ENCODE data around the gene CENPT. TPM values are rescaled to one million over a fixed set of nuclear protein-coding genes. Genes with fewer than 3 reads are reported as not detected.

Gene CENPT
- polyA plus RNA-seq, 1 experiment: 42.4 TPM

GRCh38 chr16:67780847-67781564, 66.5 kb downstream of the CENPT start:
- Histone ChIP-seq H3K36me3 (ENCODE audit: control insufficient read depth, insufficient read depth, low read length) (no peaks in the 10 kb centered on the region; the same call in 1 of the 2 replicates), H3K27me3 (ENCODE audit: control insufficient read depth, insufficient read depth, low read length) (no peaks in the 10 kb centered on the region), H3K4me3 (ENCODE audit: low read depth, low read length) (no peak overlapping the region)
- CTCF ChIA-PET: interaction anchor here (0.8 to 1.8 kb wide), 5 partner anchors 8 to 108 kb away, joined by 3 to 4 read pairs (median 3); no protein-coding TSS in a partner anchor
- no peak for TF ChIP-seq CTCF (IDR thresholded peaks at IDR 0.05; ENCODE audit: insufficient read depth, low read depth, low read length)
- no peak for DNase-seq (ENCODE audit: low read depth)
- POLR2A ChIA-PET: no interaction called here

- ChIA-PET CTCF (interaction anchor here (1.8 kb wide), 1 partner anchor 21 kb away, joined by 4 read pairs; no protein-coding TSS in a partner anchor), POLR2A (no interaction called here)
- H3K4me3 ChIP-seq (ENCODE audit: low read depth, low read length): no peak overlapping the region
- no peaks in the 10 kb centered on the region for H3K27me3 ChIP-seq (ENCODE audit: control insufficient read depth, insufficient read depth, low read length)
- no peak for TF ChIP-seq CTCF (IDR thresholded peaks at IDR 0.05; ENCODE audit: insufficient read depth, low read depth, low read length)
- no peaks in the 10 kb centered on the region; the same call in 1 of the 2 replicates for H3K36me3 ChIP-seq (ENCODE audit: control insufficient read depth, insufficient read depth, low read length)
- DNase-seq (ENCODE audit: low read depth): no peak
These were observed 68.1 kb downstream of the CENPT start for GRCh38 chr16:67779256-67780014.

Small RNA genes within 50 kb of the gene (small RNA-seq; reads per million reads assigned to genes)
- not detected for gene AC040162.2 (ENCODE audit: insufficient read length, low read depth, low replicate concordance)
- not detected for gene NRN1L (ENCODE audit: insufficient read length, low read depth, low replicate concordance)

Other genes with a start within 250 kb of the CENPT start
- gene CARMIL2, start 202.5 kb downstream of the CENPT start, polyA plus RNA-seq (2011; rRNA removed): 0.18 and 0.23 TPM in 2 replicates
- 14.1 and 29.5 TPM in 2 replicates for gene ACD, start 187.4 kb downstream of the CENPT start, polyA plus RNA-seq (2011; rRNA removed)
- gene PARD6A, start 186.7 kb downstream of the CENPT start, polyA plus RNA-seq (2011; rRNA removed): 0.86 and 0.88 TPM in 2 replicates
- gene ENKD1, start 180.9 kb downstream of the CENPT start, polyA plus RNA-seq (2011; rRNA removed): 7.6 and 10.9 TPM in 2 replicates
- gene C16orf86, start 180.9 kb downstream of the CENPT start, polyA plus RNA-seq (2011; rRNA removed): 0.87 and 1.5 TPM in 2 replicates
- 11.4 and 13.6 TPM in 2 replicates for gene GFOD2, start 128.4 kb downstream of the CENPT start, polyA plus RNA-seq (2011; rRNA removed)
- gene RANBP10, start 41.1 kb downstream of the CENPT start, polyA plus RNA-seq (2011; rRNA removed): 11.5 and 17.6 TPM in 2 replicates
- 0.96 and 1.6 TPM in 2 replicates for gene TSNAXIP1, start 40.8 kb downstream of the CENPT start, polyA plus RNA-seq (2011; rRNA removed)
- gene THAP11, start 5.4 kb downstream of the CENPT start, polyA plus RNA-seq (2011; rRNA removed): 20.1 and 25.8 TPM in 2 replicates
- gene NUTF2, start 760 bp downstream of the CENPT start, polyA plus RNA-seq (2011; rRNA removed): 173 and 230 TPM in 2 replicates
- 19.9 and 27.4 TPM in 2 replicates for gene EDC4, start 25.4 kb upstream of the CENPT start, polyA plus RNA-seq (2011; rRNA removed)
- 0.22 and 0.27 TPM in 2 replicates for gene NRN1L, start 37.2 kb upstream of the CENPT start, polyA plus RNA-seq (2011; rRNA removed)
- gene PSKH1, start 45.6 kb upstream of the CENPT start, polyA plus RNA-seq (2011; rRNA removed): 26.0 and 45.5 TPM in 2 replicates
- 0.15 and 0.58 TPM in 2 replicates for gene CTRL, start 84.2 kb upstream of the CENPT start, polyA plus RNA-seq (2011; rRNA removed)
- gene PSMB10, start 89.2 kb upstream of the CENPT start, polyA plus RNA-seq (2011; rRNA removed): 24.8 and 29.1 TPM in 2 replicates
- gene LCAT, start 96.4 kb upstream of the CENPT start, polyA plus RNA-seq (2011; rRNA removed): 7.9 and 13.6 TPM in 2 replicates
- 64.4 and 115 TPM in 2 replicates for gene SLC12A4, start 120.9 kb upstream of the CENPT start, polyA plus RNA-seq (2011; rRNA removed)
- gene DPEP3, start 132.8 kb upstream of the CENPT start, polyA plus RNA-seq (2011; rRNA removed): not detected in 2 replicates
- gene DPEP2, start 151.8 kb upstream of the CENPT start, polyA plus RNA-seq (2011; rRNA removed): 0.10 and 0.25 TPM in 2 replicates
- not detected in 2 replicates for gene DPEP2NB, start 168.2 kb upstream of the CENPT start, polyA plus RNA-seq (2011; rRNA removed)
- gene DDX28, start 175.5 kb upstream of the CENPT start, polyA plus RNA-seq (2011; rRNA removed): 8.1 and 10.1 TPM in 2 replicates
- gene DUS2, start 175.6 kb upstream of the CENPT start, polyA plus RNA-seq (2011; rRNA removed): 12.9 and 18.3 TPM in 2 replicates
- 10.5 and 14.9 TPM in 2 replicates for gene NFATC3, start 237.7 kb upstream of the CENPT start, polyA plus RNA-seq (2011; rRNA removed)

All from BJ (cell line).